ENCODE results near the gene PDZRN3.
A peak's percentile ranks its signal among the peaks of the same experiment; 100 is the strongest.

PDZRN3 gene

GRCh38 chr3:73511571-73512525 lies 112.9 kb downstream of the PDZRN3 start:
- no peak for DNase-seq

- no peak for DNase-seq
These were observed 114.0 kb downstream of the PDZRN3 start for GRCh38 chr3:73510784-73511183.

GRCh38 chr3:73510334-73510733 lies 114.4 kb downstream of the PDZRN3 start:
- no peak for DNase-seq

GRCh38 chr3:73509816-73510215 lies 114.9 kb downstream of the PDZRN3 start:
- no peak for DNase-seq

- no peak for DNase-seq
These were observed 115.7 kb downstream of the PDZRN3 start for GRCh38 chr3:73509066-73509465.

- no peak for DNase-seq
These were observed 116.3 kb downstream of the PDZRN3 start for GRCh38 chr3:73508330-73508954.

GRCh38 chr3:73504852-73505251 lies 119.9 kb downstream of the PDZRN3 start:
- DNase-seq, result no peak

- no peak for DNase-seq
These were observed 120.5 kb downstream of the PDZRN3 start for GRCh38 chr3:73504239-73504638.

GRCh38 chr3:73503781-73504180 lies 121.0 kb downstream of the PDZRN3 start:
- DNase-seq, result no peak

- peak; percentile 76 for DNase-seq
These were observed 121.8 kb downstream of the PDZRN3 start for GRCh38 chr3:73502609-73503583.

- no peak for DNase-seq
These were observed 124.4 kb downstream of the PDZRN3 start for GRCh38 chr3:73500321-73500720.

GRCh38 chr3:73499787-73500186 lies 125.0 kb downstream of the PDZRN3 start:
- DNase-seq, result no peak

- DNase-seq, result no peak
These were observed 125.7 kb downstream of the PDZRN3 start for GRCh38 chr3:73498764-73499622.

- no peak for DNase-seq
These were observed 126.9 kb downstream of the PDZRN3 start for GRCh38 chr3:73497646-73498406.

- DNase-seq, result no peak
These were observed 131.0 kb downstream of the PDZRN3 start for GRCh38 chr3:73493543-73494308.

- no peak for DNase-seq
These were observed 132.6 kb downstream of the PDZRN3 start for GRCh38 chr3:73492186-73492585.

GRCh38 chr3:73491287-73491662 lies 133.5 kb downstream of the PDZRN3 start:
- no peak for DNase-seq

- DNase-seq, result no peak
These were observed 134.1 kb downstream of the PDZRN3 start for GRCh38 chr3:73490453-73491286.

- DNase-seq, result no peak
These were observed 138.8 kb downstream of the PDZRN3 start for GRCh38 chr3:73485877-73486330.
